DND-41 (cell line): Measurements from ENCODE around the gene MICU1.

Source experiments
- ATAC-seq: fragments of 200-7000 bp; cut with Tn5 transposase; 3 replicates; pipeline ENCODE4 v1.9.1; 2021; ENCODE audit warnings: low read depth; ENCODE audit not compliant: insufficient read depth
- DNase-seq: peaks from one replicate; pipeline ENCODE4 v3.0.0-alpha.2; 2020
- H2AFZ ChIP-seq: 2 replicates; pipeline ENCODE4 v1.6.0; 2012; ENCODE audit warnings: low read depth, low read length
- H3K27ac ChIP-seq: 2 replicates; pipeline ENCODE4 v1.5.1; 2012; ENCODE audit warnings: low read length, inconsistent platforms
- H3K27me3 ChIP-seq: fragments of 200-600 bp; sonication (generic); 2 replicates; pipeline ENCODE4 v1.6.0; 2012; ENCODE audit warnings: low read length, mild to moderate bottlenecking, inconsistent platforms; ENCODE audit not compliant: insufficient read depth, poor library complexity
- H3K36me3 ChIP-seq: 2 replicates; pipeline ENCODE4 v1.5.1; 2012; ENCODE audit warnings: low read length, inconsistent platforms; ENCODE audit not compliant: insufficient read depth
- H3K4me1 ChIP-seq: 2 replicates; pipeline ENCODE4 v1.5.1; 2012; ENCODE audit warnings: mild to moderate bottlenecking, low read length; ENCODE audit not compliant: insufficient read depth
- H3K4me2 ChIP-seq: 2 replicates; pipeline ENCODE4 v1.6.0; 2012; ENCODE audit warnings: mild to moderate bottlenecking, moderate library complexity, low read length, inconsistent platforms; ENCODE audit not compliant: insufficient read depth
- H3K4me3 ChIP-seq, 2 experiments: fragments of 200-600 bp in 1 of 2; shearing (Covaris generic) in 1 of 2; 2 replicates each; pipeline ENCODE4 v1.5.1; 2012 to 2016; ENCODE audit warnings: inconsistent platforms in 2 of 2, low read length in 2 of 2, mild to moderate bottlenecking in 2 of 2, low read depth in 1 of 2, moderate library complexity in 1 of 2
- H3K79me2 ChIP-seq: 2 replicates; pipeline ENCODE4 v1.6.0; 2012; ENCODE audit warnings: low read length, inconsistent platforms; ENCODE audit not compliant: insufficient read depth
- H3K9ac ChIP-seq: 2 replicates; pipeline ENCODE4 v1.6.0; 2012; ENCODE audit warnings: low read depth, mild to moderate bottlenecking, inconsistent platforms, low read length, moderate library complexity
- H3K9me3 ChIP-seq: 2 replicates; pipeline ENCODE4 v1.5.1; 2012; ENCODE audit warnings: low read length, moderate library complexity, mild to moderate bottlenecking, inconsistent platforms; ENCODE audit not compliant: insufficient read depth, severe bottlenecking
- H4K20me1 ChIP-seq: 2 replicates; pipeline ENCODE4 v1.6.0; 2012; ENCODE audit warnings: low read length; ENCODE audit not compliant: insufficient read depth
- EZH2 ChIP-seq: IDR thresholded peaks from 3 replicates; pipeline ENCODE4 v1.6.1; 2012; ENCODE audit warnings: borderline replicate concordance, low read depth, mild to moderate bottlenecking, moderate library complexity, low read length, inconsistent platforms; ENCODE audit not compliant: severe bottlenecking
- TF ChIP-seq, protein P1 (sequence below): IDR thresholded peaks from 2 replicates; pipeline ENCODE4 v1.5.1; 2012; ENCODE audit warnings: borderline replicate concordance, low read length, moderate library complexity, mild to moderate bottlenecking; ENCODE audit not compliant: poor library complexity, severe bottlenecking; ENCODE audit errors: extremely low read depth

The MICU1 gene

DNA sequence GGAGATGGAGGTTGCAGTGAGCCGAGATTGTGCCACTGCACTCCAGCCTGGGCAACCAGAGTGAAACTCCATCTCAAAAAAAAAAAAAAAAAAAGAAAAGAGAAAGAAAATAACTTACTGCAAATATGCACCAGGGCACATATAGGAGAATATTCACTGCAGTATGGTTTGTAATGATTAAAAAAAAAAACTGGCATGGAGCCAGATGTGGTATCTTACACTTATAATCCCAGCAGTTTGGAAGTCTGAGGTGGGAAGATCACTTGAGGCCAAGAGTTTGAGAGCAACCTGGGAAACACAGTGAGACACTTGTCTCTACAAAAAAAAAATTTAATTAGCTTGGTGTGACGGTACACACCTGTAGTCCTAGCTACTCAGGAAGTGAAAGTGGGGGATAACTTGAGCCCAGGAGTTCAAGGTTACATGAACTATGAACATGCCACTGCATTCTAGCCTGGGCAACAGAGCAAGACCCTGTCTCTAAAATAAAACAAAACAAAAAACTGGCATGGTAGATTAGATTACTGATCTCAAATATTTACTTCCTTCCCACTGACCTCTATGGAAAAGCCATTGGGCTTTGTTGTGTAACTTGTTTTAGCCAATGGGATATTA is 85.6 kb downstream of the MICU1 start:
- H4K20me1 ChIP-seq = no peaks in the 10 kb centered on the region
- H3K27me3 ChIP-seq = no peaks in the 10 kb centered on the region
- H3K4me3 ChIP-seq = no peak overlapping the region
- peaks cover 34% of the 10 kb centered on the region for H3K36me3 ChIP-seq
- H2AFZ ChIP-seq = no peak overlapping the region
- H3K9ac ChIP-seq = no peak overlapping the region
- no peak overlapping the region for H3K27ac ChIP-seq
- no peaks in the 10 kb centered on the region for H3K4me1 ChIP-seq
- H3K4me2 ChIP-seq = no peak overlapping the region
- no peak for TF ChIP-seq EZH2
- TF ChIP-seq, protein P1, sequence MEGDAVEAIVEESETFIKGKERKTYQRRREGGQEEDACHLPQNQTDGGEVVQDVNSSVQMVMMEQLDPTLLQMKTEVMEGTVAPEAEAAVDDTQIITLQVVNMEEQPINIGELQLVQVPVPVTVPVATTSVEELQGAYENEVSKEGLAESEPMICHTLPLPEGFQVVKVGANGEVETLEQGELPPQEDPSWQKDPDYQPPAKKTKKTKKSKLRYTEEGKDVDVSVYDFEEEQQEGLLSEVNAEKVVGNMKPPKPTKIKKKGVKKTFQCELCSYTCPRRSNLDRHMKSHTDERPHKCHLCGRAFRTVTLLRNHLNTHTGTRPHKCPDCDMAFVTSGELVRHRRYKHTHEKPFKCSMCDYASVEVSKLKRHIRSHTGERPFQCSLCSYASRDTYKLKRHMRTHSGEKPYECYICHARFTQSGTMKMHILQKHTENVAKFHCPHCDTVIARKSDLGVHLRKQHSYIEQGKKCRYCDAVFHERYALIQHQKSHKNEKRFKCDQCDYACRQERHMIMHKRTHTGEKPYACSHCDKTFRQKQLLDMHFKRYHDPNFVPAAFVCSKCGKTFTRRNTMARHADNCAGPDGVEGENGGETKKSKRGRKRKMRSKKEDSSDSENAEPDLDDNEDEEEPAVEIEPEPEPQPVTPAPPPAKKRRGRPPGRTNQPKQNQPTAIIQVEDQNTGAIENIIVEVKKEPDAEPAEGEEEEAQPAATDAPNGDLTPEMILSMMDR = no peak
- H3K79me2 ChIP-seq = no peaks in the 10 kb centered on the region
- peaks cover 19% of the 10 kb centered on the region for H3K9me3 ChIP-seq
- DNase-seq (no peak), ATAC-seq (no peak)

DNA sequence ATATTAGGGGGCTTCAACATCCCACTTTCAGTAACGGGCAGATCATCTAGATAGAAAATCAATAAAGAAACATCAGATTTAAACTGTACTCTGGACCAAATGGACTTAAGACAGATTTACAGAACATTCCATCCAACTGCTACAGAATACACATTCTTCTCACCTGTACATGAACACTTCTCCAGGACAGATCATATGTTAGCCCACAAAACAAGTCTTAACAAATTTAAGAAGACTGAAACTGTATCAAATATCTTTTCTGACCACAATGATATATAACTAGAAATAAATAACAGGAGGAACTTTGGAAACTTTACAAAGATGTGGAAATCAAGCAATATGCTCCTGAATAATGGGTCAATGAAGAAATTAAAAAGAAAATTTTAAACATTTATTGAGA is 86.7 kb downstream of the MICU1 start:
- Histone ChIP-seq H3K4me1 (no peaks in the 10 kb centered on the region), H3K27ac (no peak overlapping the region), H3K79me2 (no peaks in the 10 kb centered on the region), H3K27me3 (no peaks in the 10 kb centered on the region), H4K20me1 (no peaks in the 10 kb centered on the region), H3K4me3 (no peak overlapping the region), H3K9me3 (peaks cover 19% of the 10 kb centered on the region), H3K9ac (no peak overlapping the region), H3K4me2 (no peak overlapping the region), H2AFZ (no peak overlapping the region), H3K36me3 (peaks cover 34% of the 10 kb centered on the region)
- DNase-seq (no peak), ATAC-seq (no peak)
- no peak for TF ChIP-seq EZH2
- TF ChIP-seq, protein P1 = no peak

DNA sequence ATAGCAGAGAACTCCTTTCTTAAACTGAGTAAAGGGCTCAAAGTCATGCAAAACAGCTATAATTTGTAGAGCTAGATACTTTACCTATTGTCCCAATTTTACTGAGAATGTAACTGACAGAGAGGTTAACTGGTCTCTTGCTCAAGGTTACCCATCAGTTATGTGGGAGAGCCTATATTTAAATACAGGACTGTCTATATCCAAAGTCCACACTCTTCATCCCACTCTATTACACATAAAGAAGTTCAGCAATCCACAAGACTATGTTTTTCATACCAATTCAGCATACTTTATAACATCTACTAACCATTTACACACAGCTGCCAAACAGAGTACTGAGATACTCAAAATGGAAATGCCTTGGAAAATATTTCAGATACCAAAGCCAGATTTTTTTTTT is 100.2 kb downstream of the MICU1 start:
- no peak for DNase-seq
- TF ChIP-seq, protein P1 = no peak
- TF ChIP-seq EZH2 = no peak
- Histone ChIP-seq H3K27me3 (no peaks in the 10 kb centered on the region), H4K20me1 (no peaks in the 10 kb centered on the region), H3K79me2 (no peaks in the 10 kb centered on the region), H3K4me1 (no peaks in the 10 kb centered on the region), H3K9ac (no peak overlapping the region), H3K4me3 (no peak overlapping the region), H2AFZ (no peak overlapping the region), H3K9me3 (no peaks in the 10 kb centered on the region), H3K36me3 (no peaks in the 10 kb centered on the region), H3K27ac (no peak overlapping the region), H3K4me2 (no peak overlapping the region)
- ATAC-seq = no peak

DNA sequence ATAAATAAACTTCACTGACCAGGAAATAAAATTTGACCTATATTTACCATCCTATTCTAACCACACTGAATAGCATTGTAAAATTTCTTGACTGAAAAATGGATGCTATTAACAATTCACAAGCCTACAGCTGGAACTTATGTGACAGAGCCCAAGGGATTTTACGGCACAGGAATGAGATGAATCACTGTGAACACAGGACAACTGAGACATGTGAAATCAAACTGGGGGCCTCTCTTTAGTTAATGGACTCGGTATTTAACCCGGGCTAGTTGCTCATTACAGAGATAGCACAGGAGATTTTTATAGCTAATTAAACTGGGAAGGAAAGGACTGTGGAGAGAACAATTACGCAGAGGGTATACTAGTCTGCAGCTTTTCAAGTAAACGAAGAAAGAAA is 100.6 kb downstream of the MICU1 start:
- DNase-seq (no peak), ATAC-seq (no peak)
- Histone ChIP-seq H3K36me3 (no peaks in the 10 kb centered on the region), H3K9me3 (no peaks in the 10 kb centered on the region), H3K4me3 (no peak overlapping the region), H3K27me3 (no peaks in the 10 kb centered on the region), H3K79me2 (no peaks in the 10 kb centered on the region), H3K4me2 (no peak overlapping the region), H3K27ac (no peak overlapping the region), H2AFZ (no peak overlapping the region), H3K4me1 (no peaks in the 10 kb centered on the region), H3K9ac (no peak overlapping the region), H4K20me1 (no peaks in the 10 kb centered on the region)
- no peak for TF ChIP-seq EZH2
- TF ChIP-seq, protein P1 = no peak
